HepG2 (cell line): ENCODE data around the gene FANCF. TPM values are rescaled to one million over a fixed set of nuclear protein-coding genes. Genes with fewer than 3 reads are reported as not detected.

Experiments used
- BRCA1 ChIP-seq: sonication (generic); formaldehyde crosslinking; IDR thresholded peaks from 2 replicates; pipeline ENCODE4 v1.4.0; 2020; ENCODE audit warnings: missing genetic modification reagents
- CBX1 ChIP-seq: IDR thresholded peaks from one replicate; pipeline ENCODE4 v1.6.1; 2016; ENCODE audit warnings: antibody characterized with exemption, low read depth
- EP300 ChIP-seq, 3 experiments: sonication (generic) in 1 of 3; formaldehyde crosslinking in 1 of 3; IDR thresholded peaks; 2 replicates each; pipeline versions ENCODE4 v1.5.1 to v1.6.1; 2011 to 2020; ENCODE audit warnings: low read depth in 2 of 3, low read length in 2 of 3, borderline replicate concordance in 1 of 3, improper control_type of control experiment in 1 of 3, mild to moderate bottlenecking in 1 of 3, missing genetic modification reagents in 1 of 3, moderate library complexity in 1 of 3
- FOXP1 ChIP-seq, 2 experiments: fragments of 450-650 bp in 1 of 2; IDR thresholded peaks; 2 replicates each; pipeline ENCODE4 v1.6.1; 2017 to 2018; ENCODE audit warnings: antibody characterized with exemption in 1 of 2
- GZF1 ChIP-seq: sonication (generic); formaldehyde crosslinking; IDR thresholded peaks from 2 replicates; pipeline ENCODE4 v1.5.1; 2020; ENCODE audit warnings: mild to moderate bottlenecking, missing genetic modification reagents
- HOXA3 ChIP-seq: sonication (generic); formaldehyde crosslinking; IDR thresholded peaks from 2 replicates; pipeline ENCODE4 v1.5.0; 2020; ENCODE audit warnings: missing genetic modification reagents
- IRF2 ChIP-seq: IDR thresholded peaks from 2 replicates; pipeline ENCODE4 v1.6.1; 2018; ENCODE audit warnings: missing genetic modification reagents, missing compliant biosample characterization
- MAFK ChIP-seq, 2 experiments: IDR thresholded peaks in 1 of 2; conservative IDR thresholded peaks in 1 of 2; 2 replicates each; pipeline ENCODE4 v1.6.1; 2011; ENCODE audit warnings: improper control_type of control experiment in 2 of 2, low read length in 2 of 2
- MED1 ChIP-seq: sonication (generic); formaldehyde crosslinking; IDR thresholded peaks from 2 replicates; pipeline ENCODE4 v1.4.0; 2020; ENCODE audit warnings: missing genetic modification reagents
- MIXL1 ChIP-seq: IDR thresholded peaks from 2 replicates; pipeline ENCODE4 v1.6.1; 2016
- MXI1 ChIP-seq: IDR thresholded peaks from 3 replicates; pipeline ENCODE4 v1.6.1; 2012; ENCODE audit warnings: low read depth, low read length, inconsistent platforms, borderline replicate concordance
- NCOA2 ChIP-seq: sonication (generic); formaldehyde crosslinking; IDR thresholded peaks from 2 replicates; pipeline ENCODE4 v1.8.0; 2022; ENCODE audit warnings: inconsistent platforms
- PHF20 ChIP-seq: sonication (generic); formaldehyde crosslinking; IDR thresholded peaks from 2 replicates; pipeline ENCODE4 v1.5.0; 2020; ENCODE audit warnings: mild to moderate bottlenecking, missing genetic modification reagents
- RARG ChIP-seq: sonication (generic); formaldehyde crosslinking; IDR thresholded peaks from 2 replicates; pipeline ENCODE4 v1.4.0; 2020; ENCODE audit warnings: low read depth, mild to moderate bottlenecking, missing genetic modification reagents
- STAT5B ChIP-seq: sonication (generic); formaldehyde crosslinking; IDR thresholded peaks from 2 replicates; pipeline ENCODE4 v1.4.0; 2020; ENCODE audit warnings: missing genetic modification reagents
- ZMYM2 ChIP-seq: sonication (generic); formaldehyde crosslinking; IDR thresholded peaks from 2 replicates; pipeline ENCODE4 v1.8.0; 2022; ENCODE audit warnings: mild to moderate bottlenecking, missing genetic modification reagents
- ZNF713 ChIP-seq: sonication (generic); formaldehyde crosslinking; IDR thresholded peaks from 2 replicates; pipeline ENCODE4 v1.4.0; 2020; ENCODE audit warnings: mild to moderate bottlenecking, missing genetic modification reagents
- ZNF75D ChIP-seq: sonication (generic); formaldehyde crosslinking; IDR thresholded peaks from 2 replicates; pipeline ENCODE4 v1.8.1; 2023; ENCODE audit warnings: missing genetic modification reagents, mild to moderate bottlenecking, borderline replicate concordance
- ZNF781 ChIP-seq: sonication (generic); formaldehyde crosslinking; IDR thresholded peaks from 2 replicates; pipeline ENCODE4 v1.5.1; 2020; ENCODE audit warnings: borderline replicate concordance, mild to moderate bottlenecking, missing genetic modification reagents; ENCODE audit errors: not compliant biosample characterization
- ZNF841 ChIP-seq: sonication (generic); formaldehyde crosslinking; IDR thresholded peaks from 2 replicates; pipeline ENCODE4 v1.8.1; 2023; ENCODE audit warnings: missing genetic modification reagents, borderline replicate concordance
- polyA plus RNA-seq, 8 experiments: library from polyadenylated mRNA; depleted of rRNA in 3 of 8; stranded (reverse) in 7 of 8; unstranded in 1 of 8; fragments of >200 nt; fragmentation: Illumina TruSeq in 4 of 8; extraction: Trizol in 4 of 8; gene quantifications; 2 replicates each; pipeline versions ENCODE4 v1.2.1 to v1.2.3, GENCODE V29; 2011 to 2016; ENCODE audit warnings: low read depth in 4 of 8, missing spikeins in 1 of 8, mixed read lengths in 1 of 8; ENCODE audit not compliant: insufficient read depth in 1 of 8
- total RNA-seq, 5 experiments: library from RNA; depleted of rRNA; stranded (reverse); fragments of >200 nt; fragmentation: Illumina TruSeq; extraction: Trizol; gene quantifications; 2 replicates each; pipeline ENCODE4 v1.2.3, GENCODE V29; 2016; ENCODE audit warnings: low read depth in 1 of 5
- TF ChIP-seq, protein P1 (sequence below): sonication (generic); formaldehyde crosslinking; IDR thresholded peaks from 2 replicates; pipeline ENCODE4 v1.4.0; 2020; ENCODE audit warnings: missing genetic modification reagents, borderline replicate concordance
- TF ChIP-seq, protein P2 (sequence below): sonication (generic); formaldehyde crosslinking; IDR thresholded peaks from 2 replicates; pipeline ENCODE4 v1.8.0; 2022; ENCODE audit warnings: missing genetic modification reagents, mild to moderate bottlenecking, borderline replicate concordance
- TF ChIP-seq, protein P3 (sequence below): IDR thresholded peaks from 2 replicates; pipeline ENCODE4 v1.6.1; 2016
- TF ChIP-seq, protein P4 (sequence below): sonication (generic); formaldehyde crosslinking; IDR thresholded peaks from 2 replicates; pipeline ENCODE4 v1.5.0; 2020; ENCODE audit warnings: missing genetic modification reagents

Gene FANCF
- total and polyA plus RNA-seq, 2 of the 13 experiments (the other 11 are each of a cell fraction or from before 2014, with no cell fraction given): 2.5 to 9.7 TPM

DNA sequence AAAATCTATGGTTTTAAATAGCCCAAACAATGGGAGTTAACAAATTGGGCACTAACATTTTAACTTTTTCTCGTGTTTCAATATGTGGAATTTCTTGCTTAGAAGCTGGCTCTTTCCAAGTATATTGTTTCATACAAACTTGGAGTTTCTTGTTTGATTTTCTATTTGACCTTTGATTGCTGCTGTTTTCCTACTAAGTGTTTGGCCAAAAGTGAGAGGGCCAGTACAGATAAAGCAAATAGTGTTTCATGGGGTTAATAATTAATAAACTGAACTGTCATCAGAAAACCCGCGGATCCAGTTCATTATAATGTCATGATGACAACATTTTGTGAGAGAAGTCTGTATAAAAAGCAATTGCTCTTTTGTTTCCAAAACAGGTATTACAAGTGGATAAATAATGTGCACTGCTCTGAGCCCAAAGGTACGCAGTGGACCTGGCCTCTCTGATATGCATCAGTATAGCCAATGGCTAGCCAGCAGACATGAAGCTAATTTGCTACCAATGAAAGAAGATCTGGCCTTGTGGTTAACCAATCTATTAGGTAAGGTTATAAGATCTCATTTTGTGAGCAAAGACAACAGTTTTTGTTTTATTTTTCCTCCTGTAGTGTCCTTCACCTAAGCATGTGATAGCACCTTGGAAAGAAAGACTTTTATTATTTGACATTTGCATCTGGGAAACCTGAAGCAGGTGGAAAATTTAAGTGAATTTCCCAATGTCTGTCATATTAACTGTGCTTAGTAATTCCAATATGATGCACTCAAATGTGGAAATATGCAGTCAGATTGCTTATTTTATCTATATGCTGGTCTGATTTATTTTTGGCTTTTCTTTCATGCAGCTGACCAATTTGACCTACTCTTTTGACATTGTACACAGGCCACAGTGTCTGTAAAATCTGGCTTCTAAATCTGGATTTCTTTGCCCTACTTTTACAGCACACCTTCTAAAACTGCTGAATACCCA is 49.1 kb upstream of the FANCF start (continued):
- no peak for TF ChIP-seq ZMYM2 (CRISPR knock-in tag)
- no peak for TF ChIP-seq ZNF781 (CRISPR knock-in tag)
- TF ChIP-seq, protein P1, sequence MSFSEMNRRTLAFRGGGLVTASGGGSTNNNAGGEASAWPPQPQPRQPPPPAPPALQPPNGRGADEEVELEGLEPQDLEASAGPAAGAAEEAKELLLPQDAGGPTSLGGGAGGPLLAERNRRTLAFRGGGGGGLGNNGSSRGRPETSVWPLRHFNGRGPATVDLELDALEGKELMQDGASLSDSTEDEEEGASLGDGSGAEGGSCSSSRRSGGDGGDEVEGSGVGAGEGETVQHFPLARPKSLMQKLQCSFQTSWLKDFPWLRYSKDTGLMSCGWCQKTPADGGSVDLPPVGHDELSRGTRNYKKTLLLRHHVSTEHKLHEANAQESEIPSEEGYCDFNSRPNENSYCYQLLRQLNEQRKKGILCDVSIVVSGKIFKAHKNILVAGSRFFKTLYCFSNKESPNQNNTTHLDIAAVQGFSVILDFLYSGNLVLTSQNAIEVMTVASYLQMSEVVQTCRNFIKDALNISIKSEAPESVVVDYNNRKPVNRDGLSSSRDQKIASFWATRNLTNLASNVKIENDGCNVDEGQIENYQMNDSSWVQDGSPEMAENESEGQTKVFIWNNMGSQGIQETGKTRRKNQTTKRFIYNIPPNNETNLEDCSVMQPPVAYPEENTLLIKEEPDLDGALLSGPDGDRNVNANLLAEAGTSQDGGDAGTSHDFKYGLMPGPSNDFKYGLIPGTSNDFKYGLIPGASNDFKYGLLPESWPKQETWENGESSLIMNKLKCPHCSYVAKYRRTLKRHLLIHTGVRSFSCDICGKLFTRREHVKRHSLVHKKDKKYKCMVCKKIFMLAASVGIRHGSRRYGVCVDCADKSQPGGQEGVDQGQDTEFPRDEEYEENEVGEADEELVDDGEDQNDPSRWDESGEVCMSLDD (CRISPR knock-in tag): no peak
- TF ChIP-seq CBX1: peak; percentile 35
- peak; percentile 73 for TF ChIP-seq MAFK (conservative IDR thresholded peaks at IDR 0.05 in 1 of 2, IDR thresholded peaks at IDR 0.05 in 1 of 2; ENCODE audit: low read length in 2 of 2)
- no peak for TF ChIP-seq ZNF75D
- 0 out of 2 replicates have a peak, but pooled peaks have one; percentile 28 for TF ChIP-seq HOXA3 (CRISPR knock-in tag)
- 0 out of 2 replicates have a peak, but pooled peaks have one; percentile 14 for TF ChIP-seq MED1 (CRISPR knock-in tag)
- TF ChIP-seq RARG (CRISPR knock-in tag): no peak
- TF ChIP-seq IRF2 (CRISPR knock-in tag): 0 out of 2 replicates have a peak, but pooled peaks have one; percentile 24
- TF ChIP-seq NCOA2: peak; percentile 75
- TF ChIP-seq, protein P2, sequence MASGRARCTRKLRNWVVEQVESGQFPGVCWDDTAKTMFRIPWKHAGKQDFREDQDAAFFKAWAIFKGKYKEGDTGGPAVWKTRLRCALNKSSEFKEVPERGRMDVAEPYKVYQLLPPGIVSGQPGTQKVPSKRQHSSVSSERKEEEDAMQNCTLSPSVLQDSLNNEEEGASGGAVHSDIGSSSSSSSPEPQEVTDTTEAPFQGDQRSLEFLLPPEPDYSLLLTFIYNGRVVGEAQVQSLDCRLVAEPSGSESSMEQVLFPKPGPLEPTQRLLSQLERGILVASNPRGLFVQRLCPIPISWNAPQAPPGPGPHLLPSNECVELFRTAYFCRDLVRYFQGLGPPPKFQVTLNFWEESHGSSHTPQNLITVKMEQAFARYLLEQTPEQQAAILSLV: no peak
- no peak for TF ChIP-seq GZF1 (CRISPR knock-in tag)
- no peak for TF ChIP-seq ZNF841 (CRISPR knock-in tag)
- TF ChIP-seq, protein P3, sequence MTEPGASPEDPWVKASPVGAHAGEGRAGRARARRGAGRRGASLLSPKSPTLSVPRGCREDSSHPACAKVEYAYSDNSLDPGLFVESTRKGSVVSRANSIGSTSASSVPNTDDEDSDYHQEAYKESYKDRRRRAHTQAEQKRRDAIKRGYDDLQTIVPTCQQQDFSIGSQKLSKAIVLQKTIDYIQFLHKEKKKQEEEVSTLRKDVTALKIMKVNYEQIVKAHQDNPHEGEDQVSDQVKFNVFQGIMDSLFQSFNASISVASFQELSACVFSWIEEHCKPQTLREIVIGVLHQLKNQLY (CRISPR knock-in tag): no peak
- no peak for TF ChIP-seq FOXP1 (IDR thresholded peaks at IDR 0.05)
- TF ChIP-seq FOXP1 (CRISPR knock-in tag; IDR thresholded peaks at IDR 0.05): peak; percentile 72; the same call in 1 of the 2 replicates
- TF ChIP-seq MXI1: no peak
- TF ChIP-seq, protein P4, sequence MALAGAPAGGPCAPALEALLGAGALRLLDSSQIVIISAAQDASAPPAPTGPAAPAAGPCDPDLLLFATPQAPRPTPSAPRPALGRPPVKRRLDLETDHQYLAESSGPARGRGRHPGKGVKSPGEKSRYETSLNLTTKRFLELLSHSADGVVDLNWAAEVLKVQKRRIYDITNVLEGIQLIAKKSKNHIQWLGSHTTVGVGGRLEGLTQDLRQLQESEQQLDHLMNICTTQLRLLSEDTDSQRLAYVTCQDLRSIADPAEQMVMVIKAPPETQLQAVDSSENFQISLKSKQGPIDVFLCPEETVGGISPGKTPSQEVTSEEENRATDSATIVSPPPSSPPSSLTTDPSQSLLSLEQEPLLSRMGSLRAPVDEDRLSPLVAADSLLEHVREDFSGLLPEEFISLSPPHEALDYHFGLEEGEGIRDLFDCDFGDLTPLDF: 0 out of 2 replicates have a peak, but pooled peaks have one; percentile 24
- no peak for TF ChIP-seq PHF20
- TF ChIP-seq EP300 (IDR thresholded peaks at IDR 0.05; ENCODE audit: low read depth in 2 of 2, low read length in 2 of 2): peak in 1 of 2 experiments; percentile 87; a peak in 2 of 4 replicates
- TF ChIP-seq EP300 (CRISPR knock-in tag; IDR thresholded peaks at IDR 0.05; ENCODE audit: borderline replicate concordance): no peak; the same call in 1 of the 2 replicates
- no peak for TF ChIP-seq ZNF713 (CRISPR knock-in tag)
- peak; percentile 24; the same call in 1 of the 2 replicates for TF ChIP-seq MIXL1
- TF ChIP-seq STAT5B (CRISPR knock-in tag): no peak
- no peak for TF ChIP-seq BRCA1
